OCI-LY1 (cell line): Measurements from ENCODE around the gene SALL3.

ENCODE experiments used
- CTCF ChIP-seq: fragments of 200-600 bp; sonication (generic), shearing (Covaris generic); IDR thresholded peaks from 2 replicates; pipeline ENCODE4 v1.5.1; 2017; ENCODE audit warnings: mild to moderate bottlenecking, antibody characterized with exemption, low read length, moderate library complexity, mixed read lengths
- EZH2 ChIP-seq: fragments of 200-600 bp; sonication (generic), shearing (Covaris generic); IDR thresholded peaks from 2 replicates; pipeline ENCODE4 v1.8.0; 2017; ENCODE audit warnings: borderline replicate concordance, mixed run types, mild to moderate bottlenecking, antibody characterized with exemption, low read length, moderate library complexity, mixed read lengths

GRCh38 chr18:78998371-78999071 is 18.9 kb downstream of the SALL3 start:
- no peak for TF ChIP-seq CTCF
- TF ChIP-seq EZH2 = no peak
